ENCODE results near the gene CENPU. TPM values are rescaled to one million over a fixed set of nuclear protein-coding genes. Genes with fewer than 3 reads are reported as not detected.

CENPU gene
- total and polyA plus RNA-seq, 12 donors, result 0.62 to 4.6 (median 1.4) TPM

GRCh38 chr4:184776821-184777220, 42.9 kb upstream of the CENPU start:
- ATAC-seq (no peak), DNase-seq (no peak)
- no peak overlapping the region for H3K4me3 ChIP-seq
- H3K27me3 ChIP-seq, result no peaks in the 10 kb centered on the region
- peaks cover 4 to 92% (median 28%) of the 10 kb centered on the region in 9 donors for H3K36me3 ChIP-seq
- H3K4me1 ChIP-seq, result peaks cover 0 to 17% (median 0%) of the 10 kb centered on the region in 9 donors
- intact Hi-C loops (cut with DNase I), result no loop called here
- WGBS, 2 donors, result 94% methylated on average over 5 of the region's 5 CpGs
- no peaks in the 10 kb centered on the region for H3K9me3 ChIP-seq
- no peak overlapping the region for H3K27ac ChIP-seq
- TF ChIP-seq CTCF (IDR thresholded peaks at IDR 0.05), result no peak

DNA sequence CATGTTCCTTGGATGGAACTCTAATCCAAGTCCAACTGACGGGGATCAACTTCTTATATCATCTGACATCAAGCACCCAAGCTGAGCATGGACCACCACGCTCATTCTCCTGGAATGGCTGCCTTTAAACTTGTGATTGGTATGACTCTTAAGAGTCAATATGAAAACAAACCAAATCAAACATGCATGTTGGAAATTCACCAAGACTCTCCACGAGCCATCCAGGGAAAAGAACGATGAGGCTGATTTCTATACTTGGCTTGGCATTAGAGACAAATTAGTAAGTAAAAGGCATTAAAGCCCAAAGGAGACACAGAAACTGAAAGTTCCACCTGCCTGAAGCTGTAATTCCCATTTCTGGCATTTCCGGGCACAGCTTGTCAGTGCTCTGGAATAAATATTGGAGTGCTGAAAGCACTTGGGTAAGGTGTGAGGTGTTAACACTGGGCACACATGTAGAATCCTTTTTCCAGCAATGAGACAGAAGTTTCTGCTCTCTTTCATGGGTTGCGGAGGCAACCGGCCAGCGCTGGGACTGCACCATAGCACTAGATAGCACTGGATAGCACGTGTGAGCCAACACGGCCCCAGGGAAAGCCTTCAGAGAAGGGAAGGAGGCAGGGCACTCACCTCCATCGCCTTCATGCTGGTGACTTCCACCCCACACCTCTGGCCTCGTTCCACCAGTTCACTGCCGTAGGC, 42.1 kb upstream of the CENPU start:
- Histone ChIP-seq H3K4me3 (no peak overlapping the region), H3K4me1 (peaks cover 0 to 17% (median 0%) of the 10 kb centered on the region in 9 donors), H3K9me3 (no peaks in the 10 kb centered on the region), H3K27me3 (no peaks in the 10 kb centered on the region), H3K27ac (peak overlapping the region in 2 of 10 donors; percentile 16 to 30), H3K36me3 (peaks cover 4 to 98% (median 31%) of the 10 kb centered on the region in 9 donors)
- no peak for TF ChIP-seq CTCF (IDR thresholded peaks at IDR 0.05)
- intact Hi-C loops (cut with DNase I), result no loop called here
- DNase-seq (peak; percentile 32 to 38), ATAC-seq (peak; percentile 61 to 90 (median 81))
- 48 to 65% methylated on average over 13 of the region's 13 CpGs for WGBS, 2 donors

GRCh38 chr4:184774152-184774551, 40.3 kb upstream of the CENPU start:
- ATAC-seq, result no peak
- intact Hi-C loops (cut with DNase I), result no loop called here
- WGBS, 2 donors, result 90 to 92% methylated on average over 7 of the region's 7 CpGs
- Histone ChIP-seq H3K4me3 (no peak overlapping the region), H3K27ac (no peak overlapping the region), H3K9me3 (no peaks in the 10 kb centered on the region), H3K4me1 (peaks cover 0 to 17% (median 0%) of the 10 kb centered on the region in 9 donors), H3K36me3 (peaks cover 4 to 98% (median 25%) of the 10 kb centered on the region in 9 donors), H3K27me3 (no peaks in the 10 kb centered on the region)
- no peak for TF ChIP-seq CTCF (IDR thresholded peaks at IDR 0.05)
- no peak for DNase-seq

DNA sequence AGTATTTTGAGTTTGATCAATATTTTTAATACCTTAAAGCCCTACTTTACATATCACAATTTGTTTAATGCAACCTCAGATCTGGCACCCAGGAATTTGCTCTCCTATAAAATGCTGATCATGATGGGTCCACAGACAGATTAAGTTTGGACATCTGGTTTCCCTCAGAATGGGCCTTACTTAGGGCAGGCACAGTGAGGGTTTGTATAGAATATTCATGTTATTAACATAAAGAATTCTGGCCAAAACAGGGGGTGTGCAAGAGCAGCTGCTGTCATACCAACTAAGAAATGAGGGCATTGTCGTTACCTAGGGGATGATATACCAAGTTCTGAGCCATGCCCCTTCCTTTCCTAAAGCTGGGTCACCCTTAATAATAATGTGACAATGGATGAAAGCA, 37.5 kb upstream of the CENPU start:
- intact Hi-C loops (cut with DNase I), result no loop called here
- WGBS, 2 donors, result 86 to 89% methylated on average over 1 of the region's 1 CpG
- TF ChIP-seq CTCF (IDR thresholded peaks at IDR 0.05), result no peak

More for the DNA sequence above, 37.5 kb upstream of the CENPU start:
- DNase-seq (no peak), ATAC-seq (no peak)
- Histone ChIP-seq H3K36me3 (peaks cover 4 to 100% (median 46%) of the 10 kb centered on the region in 9 donors), H3K4me3 (no peak overlapping the region), H3K9me3 (no peaks in the 10 kb centered on the region), H3K27me3 (no peaks in the 10 kb centered on the region), H3K27ac (no peak overlapping the region), H3K4me1 (peaks cover 0 to 11% (median 0%) of the 10 kb centered on the region in 9 donors)

All from heart right ventricle (tissue), 16 donors.